Hematopoietic multipotent progenitor cell treated with erythropoietin and hydrocortisone succinate and interleukin-3 and kit ligand, for 17 days (in vitro differentiated cells): ENCODE data around the gene SAE1.

Experiments
- DNase-seq: peaks from one replicate; pipeline ENCODE4 v3.0.0-alpha.2; 2015; ENCODE audit warnings: low spot score

The SAE1 gene

GRCh38 chr19:47221080-47221841 is 90.6 kb downstream of the SAE1 start:
- DNase-seq: no peak

- DNase-seq: no peak
Measured at GRCh38 chr19:47221890-47222289, 91.3 kb downstream of the SAE1 start.

GRCh38 chr19:47225746-47226425 is 95.3 kb downstream of the SAE1 start:
- DNase-seq: peak; percentile 92

DNA sequence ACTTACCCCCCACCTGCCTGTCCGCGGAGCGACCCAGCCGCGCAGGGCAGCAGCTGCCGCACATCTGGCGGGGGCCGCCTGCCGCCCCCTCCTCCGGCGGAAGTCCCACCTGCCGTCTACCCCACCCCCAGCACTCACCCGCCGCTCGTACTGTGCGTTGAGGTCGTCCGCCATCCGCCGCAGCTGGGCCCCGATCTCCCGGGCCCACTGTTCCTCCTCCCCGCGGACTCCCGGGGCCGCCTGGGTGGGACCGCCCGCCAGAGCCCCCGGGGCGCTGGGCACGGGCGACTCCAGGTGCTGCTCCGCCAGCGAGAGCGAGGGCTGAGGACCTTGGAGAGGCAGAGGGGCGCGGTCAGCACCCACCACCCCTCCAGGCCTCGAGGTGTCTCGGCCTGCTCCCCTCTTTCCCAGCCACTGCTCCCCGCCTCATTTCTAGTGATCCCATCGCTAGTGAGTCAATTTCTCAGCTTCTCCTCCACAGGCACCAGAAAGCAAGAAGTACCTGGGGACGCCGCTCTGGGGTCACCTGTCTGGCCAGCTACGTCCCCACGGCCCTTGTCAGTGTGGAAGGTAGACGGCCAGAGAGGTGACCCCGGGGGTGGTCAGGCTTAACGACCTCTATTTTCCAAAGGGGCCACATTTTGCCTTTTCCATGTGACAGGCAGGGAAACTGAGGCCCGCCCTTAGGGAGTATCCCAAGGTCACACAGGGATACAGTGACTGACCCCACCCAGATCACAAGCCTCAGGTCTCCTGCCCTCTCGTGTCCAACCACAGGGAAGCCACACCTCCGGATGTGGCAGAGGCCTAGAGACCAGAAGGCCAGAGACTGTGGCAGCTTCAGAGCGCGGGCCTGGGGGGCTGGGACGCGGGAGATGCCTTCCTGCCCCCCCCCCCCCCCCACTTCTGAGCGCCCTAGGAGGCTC is 96.1 kb downstream of the SAE1 start:
- peak; percentile 91 for DNase-seq

DNA sequence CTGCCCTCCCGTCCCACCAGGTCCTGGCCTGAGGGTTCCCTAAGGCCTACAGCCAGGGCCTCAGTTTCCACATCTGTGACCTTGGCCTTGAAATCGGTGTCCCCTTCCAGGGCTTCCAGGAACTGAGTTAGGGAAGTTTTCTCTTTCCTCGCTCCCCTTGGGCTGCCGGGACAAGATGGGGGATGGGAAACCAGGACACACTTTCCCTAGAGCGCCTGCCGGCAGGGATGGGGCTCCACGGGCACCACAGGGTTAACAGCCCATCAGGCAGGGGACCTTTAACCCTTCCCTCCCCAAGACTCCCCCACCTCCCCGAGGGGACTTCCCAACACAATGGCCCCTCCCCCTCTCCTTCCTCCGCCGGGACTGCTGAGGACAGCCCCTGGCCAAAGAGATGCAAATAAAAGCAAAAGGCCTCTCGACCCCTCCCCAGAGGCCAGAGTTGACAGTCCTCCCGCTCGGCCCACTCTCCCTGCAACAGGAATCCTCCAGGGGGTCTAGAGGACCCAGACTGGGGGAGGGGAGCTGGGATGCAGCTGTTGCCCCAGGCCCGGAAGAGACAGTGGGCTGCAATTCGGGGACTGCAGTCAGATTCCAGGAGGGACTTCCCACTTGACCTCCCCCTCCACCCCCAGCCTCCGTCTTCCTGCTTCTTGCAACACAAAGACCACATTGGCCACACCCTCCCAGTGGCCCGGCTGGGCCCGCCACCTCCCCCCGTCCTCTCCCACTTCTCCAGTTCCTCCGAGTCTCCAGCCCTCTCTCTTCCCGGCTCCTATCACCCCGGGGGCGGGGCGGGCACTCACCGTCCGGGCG is 96.9 kb downstream of the SAE1 start:
- peak; percentile 78 for DNase-seq

DNA sequence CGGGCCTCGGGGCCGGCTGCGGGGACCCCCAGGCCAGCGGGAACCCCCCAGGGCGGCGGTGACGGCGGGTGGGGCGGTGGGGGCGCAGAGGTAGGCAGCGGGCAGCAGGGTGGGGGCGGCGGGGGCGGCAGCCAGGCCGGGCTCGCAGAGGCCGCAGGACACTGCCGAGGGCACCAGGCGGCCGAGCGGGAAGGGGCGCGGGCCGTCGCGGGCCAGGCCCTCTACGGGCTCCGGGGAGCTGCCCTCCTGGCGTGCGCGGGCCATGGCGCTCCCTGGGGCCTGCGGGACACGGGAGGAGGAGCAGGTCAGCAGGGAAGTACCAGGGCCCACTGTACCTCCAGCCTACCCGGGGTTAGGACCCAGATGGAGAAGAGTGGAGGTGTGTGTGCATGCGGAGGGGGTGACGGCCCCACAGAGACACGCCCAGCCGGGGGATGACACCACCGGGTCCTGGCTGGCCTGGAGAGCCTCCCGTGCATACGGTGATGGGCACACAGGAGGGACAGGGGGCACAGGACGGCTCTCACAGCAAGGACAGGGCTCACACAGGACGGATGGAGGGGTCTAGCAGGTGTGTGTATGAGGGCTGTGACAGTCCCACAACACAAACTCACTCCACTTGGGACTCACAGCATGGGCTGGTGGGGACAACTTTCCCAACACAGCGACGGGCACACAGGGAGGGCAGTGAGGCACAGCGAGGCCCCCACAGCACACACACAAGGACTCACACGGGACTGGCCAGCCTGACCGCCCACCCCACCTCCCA is 97.7 kb downstream of the SAE1 start:
- peak; percentile 83 for DNase-seq

- DNase-seq: peak; percentile 86
Measured at GRCh38 chr19:47228937-47229675, 98.5 kb downstream of the SAE1 start.

- peak; percentile 81 for DNase-seq
Measured at GRCh38 chr19:47229676-47230053, 99.0 kb downstream of the SAE1 start.

DNA sequence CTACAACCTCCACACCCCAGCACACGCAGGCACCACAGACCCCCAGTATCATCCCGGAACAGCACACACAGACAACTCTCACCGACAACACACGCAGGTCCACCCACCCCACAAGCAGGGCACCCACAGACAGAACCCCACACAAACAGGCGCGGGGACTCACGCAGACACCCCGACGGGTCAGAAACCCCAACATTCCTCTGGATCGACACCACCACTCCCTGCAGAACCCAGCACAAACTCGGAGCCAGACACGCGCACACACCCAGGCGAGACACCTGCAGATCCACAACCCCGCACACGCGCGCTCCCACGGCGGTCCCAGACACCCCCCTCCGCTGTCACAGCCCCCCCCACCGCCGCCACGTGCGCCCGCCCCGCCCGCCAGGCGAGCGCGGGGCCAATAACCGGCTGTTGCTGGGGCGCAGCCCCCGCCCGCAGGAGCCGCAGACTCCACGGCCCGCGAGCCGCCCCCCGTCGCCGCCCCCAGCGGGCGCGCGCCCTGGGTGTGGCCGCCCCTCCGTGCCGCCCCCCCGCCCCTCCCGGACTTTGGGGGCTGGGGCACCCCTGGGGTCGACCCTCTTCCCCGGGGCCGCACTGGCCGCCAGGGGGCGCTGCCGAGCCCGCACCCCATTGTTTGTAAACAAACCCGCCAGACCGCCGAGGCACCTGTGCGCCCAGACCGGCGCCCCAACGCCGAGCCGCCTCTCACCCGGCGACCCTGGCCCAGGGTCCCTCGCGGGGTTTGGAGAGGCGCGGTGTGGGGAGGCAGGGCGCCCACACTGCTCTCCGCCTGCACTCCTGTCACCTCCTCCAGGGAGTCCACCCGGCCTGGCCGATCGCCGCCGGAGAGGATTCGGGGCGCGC is 99.7 kb downstream of the SAE1 start:
- peak; percentile 92 for DNase-seq

DNA sequence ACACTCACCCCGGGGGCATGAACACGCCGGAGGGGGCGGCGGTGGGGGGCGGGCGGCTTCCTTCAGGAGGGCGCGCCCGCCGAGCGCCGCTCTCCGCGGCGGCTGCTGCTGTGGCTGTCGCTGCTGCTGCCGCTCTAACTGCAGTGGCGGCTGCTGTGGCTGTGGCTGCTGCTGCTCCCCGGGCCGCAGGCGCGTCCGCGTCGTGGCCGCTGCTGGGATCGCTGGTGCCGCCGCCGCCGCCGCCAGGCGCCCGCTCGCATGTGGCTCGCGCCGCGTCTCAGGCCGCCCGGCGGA is 100.2 kb downstream of the SAE1 start, which contains the start of gene BBC3:
TSS of gene BBC3 (minus strand) at position 279 of the 294 bp plus-strand sequence. CDS start 2,768 bp downstream, outside the sequence.
- DNase-seq: no peak

DNA sequence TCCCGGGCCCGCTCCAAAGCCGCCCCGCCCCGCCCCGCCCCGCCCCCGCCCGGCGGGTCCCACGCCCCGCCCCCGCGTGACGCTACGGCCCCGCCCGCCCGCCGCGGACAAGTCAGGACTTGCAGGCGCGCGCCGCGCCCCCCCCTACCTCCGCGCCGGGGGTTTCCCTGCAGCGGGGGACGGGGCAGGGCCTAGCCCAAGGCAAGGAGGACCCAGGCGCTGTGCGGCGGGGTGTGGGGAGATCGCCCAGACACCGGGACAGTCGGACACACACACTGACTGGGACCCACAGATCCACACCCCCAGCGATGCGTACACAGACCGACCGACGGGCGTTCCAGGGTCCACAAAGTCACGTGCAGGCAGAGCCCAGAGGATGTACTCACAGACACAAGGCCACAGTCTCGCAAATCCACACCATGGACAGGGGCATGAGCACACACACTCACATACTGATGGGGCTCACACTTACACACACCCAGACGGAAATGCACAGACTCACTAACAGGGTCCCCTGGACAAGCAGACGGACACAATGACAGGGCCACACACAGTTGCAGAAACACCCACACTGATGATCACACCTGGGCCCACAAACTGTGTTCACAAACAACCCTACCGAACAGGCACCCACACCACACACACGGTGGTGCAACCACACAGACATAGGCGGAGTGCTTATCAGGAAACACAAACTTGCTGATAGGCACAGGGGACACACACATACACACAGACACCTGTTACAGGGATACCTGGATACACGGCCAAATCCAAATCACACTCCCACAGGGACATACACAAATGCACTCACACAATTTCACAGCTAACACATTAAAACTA is 100.8 kb downstream of the SAE1 start:
- DNase-seq: peak; percentile 94

- peak; percentile 83 for DNase-seq
Measured at GRCh38 chr19:47232422-47233211, 102.0 kb downstream of the SAE1 start.

- peak; percentile 54 for DNase-seq
Measured at GRCh38 chr19:47236072-47236675, 105.5 kb downstream of the SAE1 start.

- no peak for DNase-seq
Measured at GRCh38 chr19:47239152-47239551, 108.5 kb downstream of the SAE1 start.

- DNase-seq: peak; percentile 69
Measured at GRCh38 chr19:47239610-47240296, 109.1 kb downstream of the SAE1 start.

DNA sequence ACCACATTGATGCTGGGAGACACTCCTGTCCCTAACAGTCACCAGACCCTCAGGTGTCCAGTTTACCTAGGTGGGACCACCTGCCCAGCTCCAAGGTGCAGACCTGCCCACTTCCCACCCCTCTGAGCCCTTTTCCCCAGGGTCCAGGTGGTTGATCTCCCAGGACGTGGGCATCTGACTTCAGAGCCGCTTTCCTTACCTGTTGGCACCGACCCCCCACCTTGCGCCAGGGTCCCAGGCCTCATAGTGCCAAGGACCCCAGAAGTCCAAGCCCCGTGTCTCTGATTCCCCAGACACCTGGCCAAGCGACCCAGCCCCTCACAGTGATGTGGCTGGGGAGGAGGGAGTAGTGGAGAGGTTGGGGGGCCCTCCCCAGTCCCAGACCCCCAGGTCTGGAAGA is 109.9 kb downstream of the SAE1 start:
- no peak for DNase-seq
